Measurements from ENCODE around the gene PFKP.

PFKP gene

DNA sequence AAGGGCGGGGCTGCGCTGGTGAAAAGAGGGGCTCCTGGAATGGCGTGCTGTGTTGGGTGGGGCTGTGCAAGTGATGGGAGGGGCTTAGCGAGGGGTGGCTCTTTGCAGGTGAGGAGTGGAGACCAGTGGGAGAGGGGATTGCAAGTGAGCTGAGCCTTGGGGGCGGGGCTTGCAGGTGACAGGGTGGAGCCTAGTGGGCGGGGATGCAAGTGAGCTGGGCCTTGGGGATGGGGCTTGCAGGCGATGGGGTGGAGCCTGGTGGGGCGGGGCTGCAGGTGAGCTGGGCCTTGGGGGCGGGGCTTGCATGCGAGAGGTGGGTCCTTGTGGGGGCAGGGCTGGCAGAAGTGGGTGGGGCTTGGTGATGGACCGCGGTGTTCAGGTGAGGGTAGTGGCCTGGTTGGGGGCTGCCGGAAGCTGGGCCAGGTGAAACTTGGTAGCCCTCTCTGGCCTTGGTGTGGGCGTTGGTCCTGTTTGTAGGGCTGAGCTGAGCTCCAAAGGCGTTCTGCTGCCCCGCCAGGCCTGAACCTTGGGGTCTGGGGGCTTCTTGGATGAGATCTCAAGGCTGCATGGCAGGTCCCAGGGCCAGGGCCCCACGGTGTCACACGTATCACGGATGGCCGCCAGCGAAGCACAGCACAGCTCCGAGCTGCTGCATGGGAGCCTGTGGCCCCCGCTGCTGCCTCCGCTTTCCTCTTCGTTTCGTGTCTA is 106.0 kb downstream of the PFKP start:
- Histone ChIP-seq H3K4me3 (ENCODE audit: low read length in 2 of 2) (peak overlapping the region; percentile 46 to 73), H3K36me3 (ENCODE audit: control insufficient read depth in 2 of 2, insufficient read depth in 2 of 2, low read length in 2 of 2) (peaks cover 9 to 14% of the 10 kb centered on the region in 2 donors), H3K27ac (ENCODE audit: low read length) (no peak overlapping the region), H3K9me3 (ENCODE audit: control insufficient read depth in 2 of 2, low read length in 2 of 2) (no peaks in the 10 kb centered on the region), H3K4me1 (ENCODE audit: control insufficient read depth, insufficient read depth, low read length) (peaks cover 2% of the 10 kb centered on the region), H3K27me3 (ENCODE audit: control insufficient read depth in 1 of 2, insufficient read depth in 2 of 2, low read length in 2 of 2) (no peaks in the 10 kb centered on the region), H3K9ac (ENCODE audit: low read length in 2 of 2) (no peak overlapping the region)

DNA sequence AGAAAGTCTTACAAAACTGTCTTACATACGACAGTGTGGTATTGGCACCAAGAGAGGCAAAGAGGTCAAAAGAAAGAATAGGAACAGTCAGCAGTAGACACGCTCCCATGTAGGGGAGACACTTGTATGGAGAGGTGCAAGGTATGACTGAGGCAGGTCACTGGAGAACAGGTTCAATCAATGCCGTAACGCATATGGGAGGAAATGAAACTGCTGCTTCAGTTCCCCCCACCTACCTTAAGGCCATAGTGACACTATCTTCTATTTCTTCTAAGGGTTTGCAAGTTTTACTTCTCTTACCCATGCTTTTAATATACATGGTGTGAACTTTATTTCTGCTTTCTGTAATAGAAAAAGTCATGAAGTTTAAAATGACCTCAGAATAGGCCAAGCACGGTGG is 110.7 kb downstream of the PFKP start:
- H3K36me3 ChIP-seq (ENCODE audit: control insufficient read depth in 2 of 2, insufficient read depth in 2 of 2, low read length in 2 of 2): no peaks in the 10 kb centered on the region
- H3K4me1 ChIP-seq (ENCODE audit: control insufficient read depth, insufficient read depth, low read length): peaks cover 2% of the 10 kb centered on the region
- H3K9ac ChIP-seq (ENCODE audit: low read length in 2 of 2): no peak overlapping the region
- H3K27me3 ChIP-seq (ENCODE audit: control insufficient read depth in 1 of 2, insufficient read depth in 2 of 2, low read length in 2 of 2): no peaks in the 10 kb centered on the region
- H3K4me3 ChIP-seq (ENCODE audit: low read length in 2 of 2): no peak overlapping the region
- H3K27ac ChIP-seq (ENCODE audit: low read length): no peak overlapping the region
- no peaks in the 10 kb centered on the region for H3K9me3 ChIP-seq (ENCODE audit: control insufficient read depth in 2 of 2, low read length in 2 of 2)

DNA sequence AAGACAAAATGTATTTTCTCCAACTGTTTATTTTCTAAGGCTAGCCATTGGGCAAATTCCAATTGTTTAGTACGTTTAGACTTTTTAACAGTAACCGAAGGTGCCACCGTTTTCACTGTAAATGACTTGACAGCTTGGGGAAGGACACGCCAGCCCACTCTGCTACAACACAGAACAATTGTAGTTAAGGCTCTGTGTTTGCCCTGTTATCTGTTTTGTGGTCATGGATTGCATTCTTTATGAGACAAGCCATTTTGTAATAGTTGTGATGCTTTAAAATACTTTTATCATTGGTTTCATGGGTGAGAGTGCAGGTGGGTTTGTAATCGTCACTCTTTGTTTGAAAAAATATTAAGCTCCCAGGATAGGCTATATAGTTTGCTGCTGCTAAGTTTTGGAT is 111.8 kb downstream of the PFKP start:
- H3K27me3 ChIP-seq (ENCODE audit: control insufficient read depth in 1 of 2, insufficient read depth in 2 of 2, low read length in 2 of 2): no peaks in the 10 kb centered on the region
- H3K9me3 ChIP-seq (ENCODE audit: control insufficient read depth in 2 of 2, low read length in 2 of 2): no peaks in the 10 kb centered on the region
- H3K36me3 ChIP-seq (ENCODE audit: control insufficient read depth in 2 of 2, insufficient read depth in 2 of 2, low read length in 2 of 2): no peaks in the 10 kb centered on the region
- H3K27ac ChIP-seq (ENCODE audit: low read length): no peak overlapping the region
- no peaks in the 10 kb centered on the region for H3K4me1 ChIP-seq (ENCODE audit: control insufficient read depth, insufficient read depth, low read length)
- no peak overlapping the region for H3K4me3 ChIP-seq (ENCODE audit: low read length in 2 of 2)
- H3K9ac ChIP-seq (ENCODE audit: low read length in 2 of 2): no peak overlapping the region

DNA sequence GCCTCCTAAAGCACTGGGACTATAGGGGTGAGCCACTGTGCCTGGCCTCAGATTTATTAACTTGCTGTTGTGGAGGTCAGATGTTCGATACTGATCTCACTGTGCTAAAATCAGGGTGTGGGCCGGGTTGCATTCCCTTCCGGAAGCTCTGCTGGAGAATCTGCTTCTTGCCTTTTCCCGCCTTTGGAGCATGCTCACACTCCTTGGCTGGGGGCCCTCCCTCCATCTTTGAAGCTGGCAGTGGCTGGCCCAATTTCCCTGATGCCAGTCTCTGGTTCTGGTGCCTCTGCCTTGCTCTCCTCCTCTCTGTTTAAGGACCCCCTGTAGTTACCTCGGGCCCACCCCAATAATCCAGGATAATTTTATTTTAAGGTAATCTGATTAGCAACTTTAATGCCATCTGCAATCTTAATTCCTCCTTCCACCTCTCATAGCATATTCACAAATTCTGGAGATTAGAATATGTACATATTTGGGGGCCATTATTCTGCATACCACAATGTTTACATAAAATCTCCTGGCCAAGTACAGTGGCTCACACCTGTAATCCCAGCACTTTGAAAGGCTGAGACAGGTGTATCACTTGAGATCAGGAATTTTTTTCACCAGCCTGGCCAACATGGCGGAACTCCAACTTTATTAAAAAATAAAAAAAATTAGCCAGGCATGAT is 113.1 kb downstream of the PFKP start:
- no peak overlapping the region for H3K4me3 ChIP-seq (ENCODE audit: low read length in 2 of 2)
- H3K36me3 ChIP-seq (ENCODE audit: control insufficient read depth in 2 of 2, insufficient read depth in 2 of 2, low read length in 2 of 2): no peaks in the 10 kb centered on the region

DNA sequence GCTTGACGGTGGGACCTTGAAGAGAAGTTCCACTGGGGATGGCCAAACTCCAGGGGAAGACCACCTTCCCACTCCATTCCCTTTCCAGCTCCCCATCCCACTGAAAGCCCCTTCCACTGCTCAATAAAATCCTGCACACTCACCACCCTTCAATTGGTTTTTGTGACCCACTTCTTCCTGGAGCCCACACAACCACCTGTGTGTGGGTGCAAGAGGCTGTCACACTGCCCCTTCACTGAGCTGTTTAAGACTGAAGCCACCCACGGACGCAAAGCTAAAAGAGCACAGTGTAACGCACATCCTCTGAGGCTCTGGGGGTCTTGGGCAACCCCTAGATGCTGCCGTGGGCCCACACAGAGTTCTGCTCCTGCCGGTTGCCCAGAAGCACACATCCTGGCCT is 118.0 kb downstream of the PFKP start:
- H3K9me3 ChIP-seq (ENCODE audit: control insufficient read depth in 2 of 2, low read length in 2 of 2): no peaks in the 10 kb centered on the region
- H3K27ac ChIP-seq (ENCODE audit: low read length): no peak overlapping the region
- no peaks in the 10 kb centered on the region for H3K36me3 ChIP-seq (ENCODE audit: control insufficient read depth in 2 of 2, insufficient read depth in 2 of 2, low read length in 2 of 2)
- no peak overlapping the region for H3K9ac ChIP-seq (ENCODE audit: low read length in 2 of 2)
- no peak overlapping the region for H3K4me3 ChIP-seq (ENCODE audit: low read length in 2 of 2)
- H3K27me3 ChIP-seq (ENCODE audit: control insufficient read depth in 1 of 2, insufficient read depth in 2 of 2, low read length in 2 of 2): peaks cover 0 to 2% of the 10 kb centered on the region in 2 donors
- no peaks in the 10 kb centered on the region for H3K4me1 ChIP-seq (ENCODE audit: control insufficient read depth, insufficient read depth, low read length)

More for the DNA sequence above, 113.1 kb downstream of the PFKP start:
- no peaks in the 10 kb centered on the region for H3K27me3 ChIP-seq (ENCODE audit: control insufficient read depth in 1 of 2, insufficient read depth in 2 of 2, low read length in 2 of 2)
- H3K27ac ChIP-seq (ENCODE audit: low read length): no peak overlapping the region
- no peaks in the 10 kb centered on the region for H3K9me3 ChIP-seq (ENCODE audit: control insufficient read depth in 2 of 2, low read length in 2 of 2)
- H3K9ac ChIP-seq (ENCODE audit: low read length in 2 of 2): no peak overlapping the region
- no peaks in the 10 kb centered on the region for H3K4me1 ChIP-seq (ENCODE audit: control insufficient read depth, insufficient read depth, low read length)

DNA sequence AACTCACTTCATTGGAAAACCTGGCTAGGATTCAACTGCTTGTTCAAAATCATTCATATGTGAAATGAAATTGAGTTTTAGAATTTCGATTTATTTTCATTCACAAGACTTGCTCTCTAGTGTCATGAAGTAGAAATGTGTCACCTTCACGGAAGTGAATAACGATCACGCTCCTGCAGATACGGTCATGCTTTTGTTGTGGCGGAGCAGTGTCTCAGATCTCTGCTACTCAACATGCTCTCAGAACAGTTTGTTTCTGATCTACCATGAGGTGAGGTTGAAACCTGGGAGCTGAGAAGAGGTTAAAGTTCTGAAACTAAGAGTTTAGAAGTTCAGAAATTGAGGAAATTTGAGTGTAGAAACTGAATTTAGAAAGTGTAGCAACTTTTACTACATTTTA is 119.0 kb downstream of the PFKP start:
- Histone ChIP-seq H3K9ac (ENCODE audit: low read length in 2 of 2) (no peak overlapping the region), H3K27me3 (ENCODE audit: control insufficient read depth in 1 of 2, insufficient read depth in 2 of 2, low read length in 2 of 2) (peaks cover 0 to 2% of the 10 kb centered on the region in 2 donors), H3K4me1 (ENCODE audit: control insufficient read depth, insufficient read depth, low read length) (no peaks in the 10 kb centered on the region), H3K27ac (ENCODE audit: low read length) (no peak overlapping the region), H3K36me3 (ENCODE audit: control insufficient read depth in 2 of 2, insufficient read depth in 2 of 2, low read length in 2 of 2) (no peaks in the 10 kb centered on the region), H3K4me3 (ENCODE audit: low read length in 2 of 2) (no peak overlapping the region), H3K9me3 (ENCODE audit: control insufficient read depth in 2 of 2, low read length in 2 of 2) (no peaks in the 10 kb centered on the region)
